Skeletal muscle tissue (tissue), 4 donors: Measurements from ENCODE around the gene HIVEP3. TPM values are rescaled to one million over a fixed set of nuclear protein-coding genes. Genes with fewer than 3 reads are reported as not detected.
A peak's percentile ranks its signal among the peaks of the same experiment; 100 is the strongest.

Experiments
- H3K27ac ChIP-seq: one replicate; pipeline ENCODE4 v1.7.0; 2013; ENCODE audit warnings: mild to moderate bottlenecking, low read depth, low read length, inconsistent platforms
- H3K27me3 ChIP-seq, 3 donors: one replicate each; pipeline ENCODE4 v1.7.0; 2013; ENCODE audit warnings: low read length in 3 of 3; ENCODE audit not compliant: control insufficient read depth in 3 of 3, insufficient read depth in 3 of 3
- H3K36me3 ChIP-seq, 3 donors: one replicate each; pipeline ENCODE4 v1.7.0; 2013; ENCODE audit warnings: low read length in 3 of 3; ENCODE audit not compliant: control insufficient read depth in 3 of 3, insufficient read depth in 3 of 3
- H3K4me1 ChIP-seq, 3 donors: one replicate each; pipeline ENCODE4 v1.7.0; 2013; ENCODE audit warnings: low read length in 3 of 3, mild to moderate bottlenecking in 3 of 3; ENCODE audit not compliant: control insufficient read depth in 3 of 3, insufficient read depth in 3 of 3
- H3K4me3 ChIP-seq, 3 donors: one replicate each; pipeline ENCODE4 v1.7.0; 2013; ENCODE audit warnings: low read length in 3 of 3
- H3K9ac ChIP-seq, 3 donors: one replicate each; pipeline ENCODE4 v1.7.0; 2013; ENCODE audit warnings: low read length in 3 of 3, mild to moderate bottlenecking in 3 of 3, moderate library complexity in 2 of 3, low read depth in 1 of 3
- H3K9me3 ChIP-seq, 3 donors: one replicate each; pipeline ENCODE4 v1.7.0; 2013; ENCODE audit warnings: low read length in 3 of 3; ENCODE audit not compliant: control insufficient read depth in 3 of 3
- total RNA-seq: library from RNA; depleted of rRNA; stranded (reverse); fragments of >200 nt; gene quantifications from one replicate; pipeline ENCODE4 v1.2.3, GENCODE V29; 2014
- donor health status: Osteomylitis.

Gene HIVEP3
- total RNA-seq, 1 donor from 2014 or later = 0.52 TPM

DNA sequence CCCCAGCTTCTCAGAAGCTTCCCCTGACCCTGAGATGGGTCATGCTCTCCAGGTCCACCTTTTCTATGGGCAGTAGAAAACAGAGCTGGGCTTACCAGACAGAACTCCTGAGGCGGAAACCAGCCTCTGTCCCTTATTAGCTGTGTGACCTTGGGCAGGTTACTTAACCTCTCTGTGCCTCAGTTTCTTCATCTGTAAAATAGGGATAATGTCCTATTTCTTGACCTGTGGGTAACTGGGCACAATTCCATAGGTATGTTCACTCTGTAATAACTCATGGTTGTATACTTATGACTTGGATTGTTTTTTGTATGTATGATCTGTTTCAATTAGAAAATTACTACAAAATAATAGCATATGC, 377.1 kb downstream of the HIVEP3 start:
- H3K4me1 ChIP-seq = peaks cover 21 to 34% (median 34%) of the 10 kb centered on the region in 3 donors
- H3K36me3 ChIP-seq = no peaks in the 10 kb centered on the region
- H3K9me3 ChIP-seq = no peaks in the 10 kb centered on the region
- H3K27me3 ChIP-seq = no peaks in the 10 kb centered on the region
- H3K27ac ChIP-seq = no peak overlapping the region
- H3K4me3 ChIP-seq = no peak overlapping the region
- no peak overlapping the region for H3K9ac ChIP-seq

DNA sequence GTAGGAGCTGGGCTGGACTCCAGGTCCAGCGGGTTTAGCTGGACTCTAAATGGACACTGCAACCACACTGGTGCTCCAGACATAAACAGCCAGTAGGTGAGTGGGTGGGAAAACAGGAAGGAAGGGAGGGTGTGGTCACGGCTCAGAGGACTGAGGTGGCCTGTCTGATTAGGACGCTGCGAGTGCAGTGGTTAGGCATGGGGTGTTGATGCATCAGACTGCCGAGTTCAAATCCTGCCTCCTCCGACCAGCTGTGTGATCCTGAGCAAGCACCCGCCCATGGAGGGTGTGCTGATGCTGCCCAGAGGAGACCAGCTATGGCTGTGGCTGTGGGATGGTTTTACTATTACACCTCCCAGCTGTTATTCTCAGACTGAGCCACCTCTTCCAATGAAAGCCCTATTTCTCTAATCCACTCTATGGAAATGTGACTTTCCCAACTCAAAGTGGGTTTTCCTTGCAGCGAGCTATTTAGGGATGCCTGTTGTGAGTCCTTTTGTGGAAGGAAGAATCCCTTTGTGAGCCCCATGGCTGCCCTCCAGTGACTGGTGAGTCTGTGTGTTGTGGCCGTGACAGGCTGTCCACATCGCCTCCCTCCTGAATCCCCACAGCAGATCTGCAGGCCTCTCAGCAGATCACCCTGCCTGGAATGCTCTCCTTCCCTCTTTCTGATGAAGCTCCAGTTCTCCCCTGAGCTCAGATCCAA, 377.7 kb downstream of the HIVEP3 start:
- Histone ChIP-seq H3K4me1 (peaks cover 25 to 39% (median 38%) of the 10 kb centered on the region in 3 donors), H3K36me3 (no peaks in the 10 kb centered on the region), H3K9me3 (no peaks in the 10 kb centered on the region), H3K27me3 (no peaks in the 10 kb centered on the region), H3K27ac (no peak overlapping the region), H3K9ac (no peak overlapping the region), H3K4me3 (no peak overlapping the region)

GRCh38 chr1:41539999-41540398, 378.7 kb downstream of the HIVEP3 start:
- peaks cover 27 to 46% (median 44%) of the 10 kb centered on the region in 3 donors for H3K4me1 ChIP-seq
- no peak overlapping the region for H3K9ac ChIP-seq
- H3K4me3 ChIP-seq = no peak overlapping the region
- H3K9me3 ChIP-seq = no peaks in the 10 kb centered on the region
- H3K27me3 ChIP-seq = no peaks in the 10 kb centered on the region
- H3K27ac ChIP-seq = no peak overlapping the region
- H3K36me3 ChIP-seq = no peaks in the 10 kb centered on the region

DNA sequence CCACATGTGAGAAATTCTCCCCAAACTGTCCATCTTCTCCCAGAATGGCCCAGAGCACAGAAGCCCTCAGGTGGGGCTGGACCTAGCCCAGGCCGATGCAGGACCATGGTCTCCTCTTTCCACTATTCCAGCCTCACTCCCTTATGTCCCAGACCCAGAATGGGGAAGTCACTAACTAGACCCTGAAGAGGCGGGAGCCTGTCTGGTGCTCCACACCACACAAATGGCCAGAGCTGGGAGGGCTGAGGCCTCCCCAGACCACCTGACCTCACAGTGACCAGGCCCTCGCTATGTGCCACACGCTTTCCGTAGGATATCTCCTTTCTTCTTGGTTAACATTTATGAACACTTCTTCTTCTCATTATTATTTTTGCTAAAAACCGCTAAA, 379.3 kb downstream of the HIVEP3 start:
- Histone ChIP-seq H3K9me3 (no peaks in the 10 kb centered on the region), H3K36me3 (no peaks in the 10 kb centered on the region), H3K4me1 (peaks cover 27 to 46% (median 44%) of the 10 kb centered on the region in 3 donors), H3K27me3 (no peaks in the 10 kb centered on the region), H3K9ac (no peak overlapping the region), H3K27ac (no peak overlapping the region), H3K4me3 (no peak overlapping the region)

GRCh38 chr1:41538741-41539417, 379.8 kb downstream of the HIVEP3 start:
- Histone ChIP-seq H3K4me3 (no peak overlapping the region), H3K36me3 (no peaks in the 10 kb centered on the region), H3K27me3 (no peaks in the 10 kb centered on the region), H3K27ac (no peak overlapping the region), H3K9ac (peak overlapping the region in 1 of 3 donors; percentile 57), H3K9me3 (no peaks in the 10 kb centered on the region), H3K4me1 (peaks cover 27 to 46% (median 44%) of the 10 kb centered on the region in 3 donors)

DNA sequence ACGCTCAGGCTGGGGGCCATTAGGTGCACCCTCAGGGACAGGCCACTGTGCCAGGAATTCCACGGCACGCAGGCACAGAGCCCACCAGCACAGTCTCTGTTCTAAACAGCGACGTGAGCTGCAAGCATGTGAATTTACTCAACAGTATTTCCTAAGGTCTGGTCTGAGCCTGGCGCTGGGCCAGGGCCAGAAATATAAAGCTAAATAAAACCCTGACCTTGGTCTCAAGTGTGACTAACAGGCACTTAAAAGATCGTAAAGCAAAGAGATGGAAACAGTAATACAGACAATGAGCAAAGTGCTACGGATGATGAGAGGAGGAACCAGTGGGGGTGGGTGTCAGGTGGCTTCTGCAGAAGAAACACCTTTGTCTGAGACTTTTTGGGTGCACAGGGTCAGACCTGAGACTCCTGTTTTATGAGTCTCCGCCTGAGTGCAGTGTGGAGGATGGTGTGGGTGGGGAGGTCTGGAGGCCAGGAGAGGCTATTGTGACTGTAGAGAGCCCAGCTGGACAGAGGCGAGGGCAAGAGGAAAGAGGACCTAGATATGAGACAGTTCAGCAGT, 380.9 kb downstream of the HIVEP3 start:
- Histone ChIP-seq H3K4me3 (peak overlapping the region in 2 of 3 donors; percentile 34 to 45), H3K36me3 (no peaks in the 10 kb centered on the region), H3K27ac (peak overlapping the region; percentile 57), H3K4me1 (peaks cover 27 to 43% (median 43%) of the 10 kb centered on the region in 3 donors), H3K27me3 (no peaks in the 10 kb centered on the region), H3K9me3 (no peaks in the 10 kb centered on the region), H3K9ac (peak overlapping the region in 2 of 3 donors; percentile 54 to 77)

DNA sequence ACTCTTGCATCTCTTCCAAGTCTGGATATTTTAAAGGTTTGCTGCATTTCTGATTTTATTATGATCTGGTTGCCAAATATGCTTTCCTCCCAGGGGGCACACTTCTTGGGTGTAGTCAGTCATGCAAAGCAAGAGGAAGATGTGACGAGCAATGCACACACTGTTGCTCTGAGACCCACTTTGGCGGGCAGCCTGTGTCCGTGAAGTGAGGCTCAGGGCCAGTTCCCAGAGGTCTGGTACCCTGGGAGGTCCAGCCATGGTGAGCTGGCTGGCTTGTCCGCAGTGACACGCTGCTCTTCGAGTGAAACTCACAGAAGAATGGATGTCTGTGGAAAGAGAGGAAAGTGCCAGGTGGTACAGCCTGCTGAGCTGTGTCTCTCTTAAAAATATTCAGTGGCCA, 381.5 kb downstream of the HIVEP3 start:
- peak overlapping the region in 2 of 3 donors; percentile 34 to 45 for H3K4me3 ChIP-seq
- H3K27ac ChIP-seq = peak overlapping the region; percentile 57
- no peaks in the 10 kb centered on the region for H3K36me3 ChIP-seq
- H3K4me1 ChIP-seq = peaks cover 27 to 38% (median 38%) of the 10 kb centered on the region in 3 donors
- peak overlapping the region in 1 of 3 donors; percentile 77 for H3K9ac ChIP-seq
- H3K9me3 ChIP-seq = no peaks in the 10 kb centered on the region
- H3K27me3 ChIP-seq = no peaks in the 10 kb centered on the region

- Histone ChIP-seq H3K4me3 (peak overlapping the region; percentile 15 to 35 (median 22)), H3K9ac (peak overlapping the region in 2 of 3 donors; percentile 21 to 77), H3K4me1 (peaks cover 27 to 38% (median 38%) of the 10 kb centered on the region in 3 donors), H3K9me3 (no peaks in the 10 kb centered on the region), H3K36me3 (no peaks in the 10 kb centered on the region), H3K27me3 (no peaks in the 10 kb centered on the region), H3K27ac (peak overlapping the region; percentile 19)
Observed at GRCh38 chr1:41536361-41536802, 382.3 kb downstream of the HIVEP3 start.

- H3K36me3 ChIP-seq = no peaks in the 10 kb centered on the region
- H3K27ac ChIP-seq = peak overlapping the region; percentile 19
- H3K4me1 ChIP-seq = peaks cover 27 to 38% (median 36%) of the 10 kb centered on the region in 3 donors
Observed at GRCh38 chr1:41535716-41536115, 383.0 kb downstream of the HIVEP3 start.

GRCh38 chr1:41535276-41535675, 383.4 kb downstream of the HIVEP3 start:
- H3K9ac ChIP-seq = peak overlapping the region in 1 of 3 donors; percentile 77
- peaks cover 27 to 38% (median 34%) of the 10 kb centered on the region in 3 donors for H3K4me1 ChIP-seq
- no peak overlapping the region for H3K4me3 ChIP-seq
- H3K27ac ChIP-seq = no peak overlapping the region
- no peaks in the 10 kb centered on the region for H3K9me3 ChIP-seq
- H3K27me3 ChIP-seq = peaks cover 0 to 2% (median 0%) of the 10 kb centered on the region in 3 donors
- H3K36me3 ChIP-seq = no peaks in the 10 kb centered on the region

More at GRCh38 chr1:41535716-41536115, 383.0 kb downstream of the HIVEP3 start:
- Histone ChIP-seq H3K9me3 (no peaks in the 10 kb centered on the region), H3K27me3 (peaks cover 0 to 2% (median 0%) of the 10 kb centered on the region in 3 donors), H3K4me3 (peak overlapping the region in 2 of 3 donors; percentile 22 to 29), H3K9ac (peak overlapping the region in 1 of 3 donors; percentile 77)
